Midbrain (tissue), 1 donor: ENCODE data around the gene KRT83.
"Not testable (repeated sequence)": the region's sequence is repeated elsewhere in the genome, so short reads cannot be mapped to it uniquely, and the experiment has no call there.

Source experiments
- DNase-seq: peaks from one replicate; lab custom pipeline; 2025; lab: John Stamatoyannopoulos, UW

KRT83 gene

GRCh38 chr12:52332381-52332780 is 11.2 kb upstream of the KRT83 start:
- no peak for DNase-seq

- no peak for DNase-seq
Observed at GRCh38 chr12:52331833-52332232, 10.6 kb upstream of the KRT83 start.

GRCh38 chr12:52331039-52331438 is 9.8 kb upstream of the KRT83 start:
- DNase-seq, result no peak

DNA sequence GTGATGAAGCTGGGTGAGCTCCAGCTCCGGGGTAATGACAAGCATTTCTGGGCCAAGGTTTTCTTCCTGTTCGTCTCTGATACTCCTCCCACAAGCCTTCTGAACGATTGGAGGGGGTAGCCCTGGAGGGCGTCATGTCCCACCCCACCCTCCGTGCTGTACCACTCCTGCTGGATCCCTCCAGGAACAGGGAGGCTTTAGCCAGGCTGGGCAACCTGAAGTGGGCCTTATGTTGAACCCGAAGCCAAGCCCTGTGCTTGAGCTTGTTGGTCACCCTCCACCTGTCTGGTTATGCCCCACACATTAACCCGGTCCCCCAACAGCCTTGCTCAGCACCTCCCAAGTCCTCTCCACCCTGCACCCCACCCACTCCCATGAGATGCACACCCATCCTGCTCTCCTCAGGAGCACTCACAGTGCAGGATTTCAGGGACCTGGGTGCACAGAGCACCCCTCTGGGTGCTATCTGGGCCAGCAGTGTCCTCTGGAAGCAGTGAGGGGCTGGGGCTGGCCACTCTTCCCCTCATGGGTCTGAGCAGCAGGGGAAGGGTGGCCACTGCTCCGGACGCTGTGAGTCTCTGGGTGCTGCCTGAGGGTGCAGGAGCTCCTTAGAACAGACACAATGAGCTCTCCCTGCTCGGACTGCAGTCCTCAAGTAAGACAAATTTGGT is 6.8 kb upstream of the KRT83 start:
- DNase-seq, result no peak

GRCh38 chr12:52327052-52327829 is 6.0 kb upstream of the KRT83 start:
- DNase-seq, result peak; percentile 83

GRCh38 chr12:52324153-52324444 is 2.9 kb upstream of the KRT83 start:
- no peak for DNase-seq

DNA sequence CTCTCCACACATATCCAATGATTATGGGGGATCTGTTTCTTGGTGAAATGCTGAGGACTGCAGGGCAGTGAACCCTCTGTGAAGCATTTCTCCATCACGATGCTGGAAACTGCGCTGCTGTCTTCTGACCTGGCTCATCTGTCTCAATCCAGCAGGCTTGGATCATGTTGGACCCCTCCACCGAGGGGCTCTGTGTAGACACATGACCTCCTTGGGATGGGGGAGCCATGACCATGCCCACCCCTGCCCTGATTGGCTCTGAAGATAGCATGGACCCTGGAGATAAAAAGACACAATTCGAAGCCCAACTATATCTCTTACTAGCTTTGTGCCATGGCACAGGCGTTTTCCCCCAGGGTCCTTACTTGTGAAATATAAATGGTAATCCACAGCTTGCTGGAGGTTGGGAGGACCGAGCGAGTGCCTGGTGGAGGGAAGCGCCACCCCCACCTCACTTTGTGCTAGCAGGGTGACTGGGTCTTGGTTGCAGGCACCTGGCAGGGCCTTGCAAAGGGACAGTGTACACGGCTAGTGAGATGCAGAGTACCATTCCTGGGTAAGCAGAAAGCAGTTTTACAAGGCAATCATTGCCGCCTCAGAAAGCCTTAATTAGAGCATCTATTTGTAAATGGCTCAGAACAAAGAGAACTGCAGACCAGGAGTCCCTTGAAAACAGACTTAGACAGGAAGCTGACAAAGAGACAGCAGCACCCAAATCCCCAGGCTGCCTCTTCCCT is 2.4 kb upstream of the KRT83 start:
- no peak for DNase-seq

- no peak for DNase-seq
Observed at GRCh38 chr12:52323001-52323400, 1.8 kb upstream of the KRT83 start.

DNA sequence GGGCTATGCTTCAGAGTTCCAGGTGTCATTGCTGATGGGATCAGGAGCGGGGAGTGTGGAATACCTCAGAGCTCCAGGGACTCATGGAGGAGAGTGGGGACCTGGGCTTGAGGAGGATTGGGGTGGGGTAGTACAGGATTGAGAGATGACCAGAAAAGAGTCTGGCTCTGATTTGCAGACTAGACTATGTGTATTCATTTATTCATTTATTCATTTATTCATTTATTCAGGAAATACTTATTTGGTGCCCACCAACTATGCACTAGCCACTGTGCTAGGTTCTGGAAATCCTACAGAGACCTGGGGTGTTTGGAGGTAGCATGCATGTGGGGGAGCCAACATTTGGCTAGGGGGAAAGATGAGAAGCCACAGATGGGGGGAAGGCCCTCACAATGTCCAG is 871 bp upstream of the KRT83 start:
- DNase-seq, result no peak

DNA sequence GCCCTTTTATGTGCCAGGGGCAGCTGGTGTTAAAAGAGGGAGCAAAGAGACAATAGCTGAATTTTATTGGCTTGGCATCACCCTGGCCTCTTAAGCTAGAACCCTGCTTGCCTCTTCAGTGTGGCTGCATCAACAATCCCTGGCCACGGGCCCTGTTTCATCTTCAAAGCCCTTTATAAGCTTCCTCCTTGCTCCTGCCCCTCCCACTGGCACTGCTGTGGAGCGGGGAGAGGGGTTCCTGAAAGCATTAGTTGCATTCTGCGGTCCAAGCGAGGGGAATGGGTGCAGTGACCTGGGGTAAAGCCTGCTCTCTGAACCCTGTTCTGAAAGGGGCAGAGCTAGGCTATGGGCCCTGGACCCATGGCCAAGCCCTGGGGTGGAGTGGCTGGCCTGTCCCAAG is 220 bp upstream of the KRT83 start:
- peak; percentile 18 for DNase-seq

GRCh38 chr12:52319097-52319496 is 2.1 kb downstream of the KRT83 start:
- no peak for DNase-seq

GRCh38 chr12:52318241-52318990 is 2.8 kb downstream of the KRT83 start:
- DNase-seq, result no peak

GRCh38 chr12:52317468-52318052 is 3.6 kb downstream of the KRT83 start:
- no peak for DNase-seq

GRCh38 chr12:52316701-52317100 is 4.5 kb downstream of the KRT83 start:
- no peak for DNase-seq

GRCh38 chr12:52316290-52316689 is 4.9 kb downstream of the KRT83 start:
- no peak for DNase-seq

GRCh38 chr12:52315721-52316120 is 5.5 kb downstream of the KRT83 start:
- not testable (repeated sequence) for DNase-seq

DNA sequence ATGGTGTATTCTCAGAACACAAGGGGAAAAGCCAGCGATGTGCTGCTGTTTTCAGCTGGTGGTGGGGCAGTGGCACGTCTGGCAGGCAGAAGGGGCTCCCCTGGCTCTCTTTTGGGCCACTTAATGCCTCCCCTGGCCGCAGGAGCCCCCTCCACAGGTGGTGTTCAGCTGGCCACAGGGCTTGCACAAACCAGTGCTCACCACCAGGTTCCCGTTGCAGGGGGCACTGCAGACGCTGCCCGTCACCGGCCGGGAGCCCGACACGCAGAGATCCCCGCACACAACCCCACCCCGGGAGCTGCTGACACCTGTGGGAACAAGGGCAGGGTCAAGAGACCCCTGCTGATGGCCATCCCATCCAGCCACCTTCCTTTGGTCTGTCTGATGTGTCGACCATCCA is 6.7 kb downstream of the KRT83 start:
- DNase-seq, result no peak

DNA sequence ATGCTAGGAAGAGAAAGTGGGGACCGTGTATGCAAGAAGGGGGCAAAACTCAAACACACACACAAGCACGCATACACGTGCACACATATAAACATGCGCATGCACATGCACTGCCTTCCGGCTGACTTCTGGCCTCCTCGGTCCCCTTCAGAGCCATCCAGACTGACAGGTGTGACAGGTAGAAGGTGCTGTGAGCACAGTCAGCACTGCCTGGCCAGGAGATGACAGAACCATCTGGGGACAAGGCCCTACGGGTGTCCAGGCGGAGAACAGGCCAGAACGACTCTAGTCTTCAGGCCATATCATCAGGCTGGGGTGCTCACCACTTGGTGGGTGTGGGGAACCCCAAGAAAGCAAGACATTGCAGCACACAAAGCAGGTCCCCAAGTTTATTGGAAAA is 7.3 kb downstream of the KRT83 start:
- no peak for DNase-seq

- DNase-seq, result no peak
Observed at GRCh38 chr12:52313461-52313860, 7.7 kb downstream of the KRT83 start.

- no peak for DNase-seq
Observed at GRCh38 chr12:52312086-52312485, 9.1 kb downstream of the KRT83 start.

GRCh38 chr12:52311285-52311648 is 9.9 kb downstream of the KRT83 start:
- DNase-seq, result no peak

DNA sequence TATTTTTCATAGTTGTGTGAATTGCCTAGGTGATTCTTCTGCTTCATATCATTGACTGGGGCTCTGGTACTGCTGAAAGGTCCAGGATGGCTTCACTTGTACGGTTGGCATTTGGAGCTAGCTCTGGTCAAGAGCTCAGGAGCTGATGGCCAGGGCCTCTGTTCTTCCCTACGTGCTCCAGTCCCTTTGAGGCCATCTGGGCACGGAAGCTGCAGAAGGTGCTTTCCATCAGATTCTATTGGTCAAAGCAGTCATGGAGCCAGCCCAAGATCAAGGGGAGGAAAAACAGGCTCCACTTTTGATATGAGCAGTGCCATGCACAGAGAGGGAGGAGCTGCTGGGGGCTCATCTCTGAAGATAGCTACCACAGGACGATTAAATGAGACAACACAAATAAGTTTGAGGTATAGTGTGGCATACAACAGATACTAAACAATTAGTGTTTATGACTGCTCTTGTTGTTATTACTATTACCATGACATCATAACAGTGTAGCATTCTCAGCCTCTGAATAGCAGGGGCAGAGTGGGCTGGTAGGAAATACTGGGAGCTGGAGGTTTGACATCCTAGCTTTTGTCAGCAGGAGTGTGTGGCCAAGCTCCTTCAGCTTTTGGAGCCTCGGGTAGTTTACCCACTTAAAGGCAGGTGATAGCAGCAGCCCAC is 10.4 kb downstream of the KRT83 start:
- DNase-seq, result no peak
